HuH-7.5 (cell line): Measurements from ENCODE around the gene YPEL5.

Source experiments
- DNase-seq: peaks from one replicate; pipeline ENCODE4 v3.0.0; 2011; ENCODE audit warnings: low spot score

The YPEL5 gene

DNA sequence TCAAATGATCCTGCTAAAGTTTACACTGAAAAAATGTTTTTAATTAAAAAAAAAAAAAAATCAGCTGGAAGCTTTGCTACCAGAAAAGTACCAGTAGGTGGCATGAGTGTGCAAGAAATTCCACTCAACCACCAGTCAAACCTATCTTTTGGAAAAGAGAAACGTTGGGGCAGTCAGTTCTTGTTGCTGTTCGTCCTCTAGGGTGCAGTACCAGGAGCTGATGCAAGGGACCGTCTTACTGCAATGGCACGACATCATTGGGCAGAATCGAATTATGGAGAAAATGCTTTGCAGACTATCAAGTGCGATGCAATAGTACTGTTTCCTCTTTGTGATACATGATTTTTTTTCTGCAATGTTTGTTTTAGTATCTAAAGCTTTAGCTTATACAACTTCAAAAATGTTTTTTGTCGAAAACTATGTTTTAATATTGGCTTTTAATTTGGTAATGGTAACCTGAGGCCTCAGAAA, 18.3 kb downstream of the YPEL5 start:
- peak; percentile 61 for DNase-seq

DNA sequence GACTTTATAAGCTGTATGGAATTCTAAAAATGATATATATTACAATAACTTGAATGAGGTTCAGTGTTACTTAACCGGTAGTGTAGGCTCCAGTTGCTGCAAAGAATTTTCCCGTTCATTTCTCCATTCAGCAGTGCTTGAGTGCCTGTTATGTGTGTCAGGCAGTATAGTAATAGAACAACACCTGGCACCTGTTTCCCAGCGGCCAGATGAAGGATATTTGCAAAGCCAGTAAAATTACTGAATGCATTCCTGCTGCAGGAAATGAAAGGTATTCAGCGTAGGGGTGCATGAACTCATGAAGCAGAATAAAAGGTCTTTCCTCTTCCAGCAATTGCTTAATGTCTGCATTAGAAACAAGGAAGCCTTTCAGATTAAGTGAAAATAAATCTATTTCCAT, 18.8 kb downstream of the YPEL5 start:
- DNase-seq: no peak

- no peak for DNase-seq
Observed at GRCh38 chr2:30172627-30173026, 25.8 kb downstream of the YPEL5 start.

DNA sequence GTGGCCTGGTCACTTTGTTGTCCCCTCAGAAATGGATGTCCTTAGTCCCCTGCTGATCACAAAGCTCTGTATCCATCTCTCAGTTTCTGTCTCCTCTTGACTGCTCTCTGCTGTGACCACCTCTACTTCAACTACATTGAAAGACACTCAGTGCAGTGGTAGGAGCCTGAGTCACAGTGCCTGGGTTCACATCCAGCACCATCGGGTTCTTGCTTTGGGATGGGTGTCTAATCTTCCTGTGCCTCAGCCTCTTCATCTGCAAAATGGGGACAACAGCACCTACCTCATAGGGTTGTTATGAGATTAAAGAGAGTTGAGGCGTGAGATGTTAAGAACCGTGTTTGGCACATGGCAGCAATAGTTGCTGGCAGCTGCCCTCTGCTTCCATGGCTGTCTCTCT, 30.6 kb downstream of the YPEL5 start:
- no peak for DNase-seq

DNA sequence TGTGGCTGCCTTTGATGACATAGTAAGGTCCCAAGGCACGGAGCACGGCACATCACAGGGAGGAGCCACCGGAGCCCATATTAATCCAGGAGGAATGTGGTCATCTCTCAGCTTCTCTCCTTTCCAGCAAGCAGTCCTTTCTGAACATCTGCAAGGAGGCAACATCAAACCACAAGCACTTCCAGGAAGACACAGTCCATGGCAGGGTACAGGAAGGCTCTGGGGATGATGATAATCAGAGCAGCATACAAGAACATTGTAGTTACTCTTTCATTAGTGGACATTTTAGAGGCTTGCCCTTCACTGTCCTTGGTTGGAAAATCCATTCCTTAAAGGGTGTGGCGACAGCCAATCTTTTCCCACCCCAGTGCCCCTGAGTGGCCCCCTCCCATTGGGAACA, 31.1 kb downstream of the YPEL5 start:
- no peak for DNase-seq

- DNase-seq: no peak
Observed at GRCh38 chr2:30178618-30179434, 32.0 kb downstream of the YPEL5 start.

DNA sequence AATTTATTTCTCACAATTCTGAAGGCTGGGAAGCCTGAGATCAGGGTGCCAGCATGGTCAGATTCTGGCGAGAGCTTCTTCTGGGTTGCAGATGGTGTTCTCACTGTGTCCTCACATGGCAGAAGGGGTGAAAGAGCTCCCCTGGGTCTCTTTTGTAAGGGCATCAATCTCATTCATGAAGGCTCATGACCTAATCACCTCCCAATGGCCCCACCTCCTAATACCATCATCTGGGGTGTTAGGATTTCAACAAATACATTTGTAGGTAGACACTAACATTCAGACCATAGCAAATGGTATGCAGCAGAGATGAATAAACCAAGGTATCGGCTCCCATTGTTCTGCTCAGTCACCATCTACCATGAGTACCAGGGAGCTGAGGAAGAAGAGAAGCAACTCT, 32.7 kb downstream of the YPEL5 start:
- no peak for DNase-seq

GRCh38 chr2:30180226-30180625, 33.4 kb downstream of the YPEL5 start:
- no peak for DNase-seq

GRCh38 chr2:30181176-30181575, 34.4 kb downstream of the YPEL5 start:
- DNase-seq: no peak

GRCh38 chr2:30184035-30184434, 37.2 kb downstream of the YPEL5 start:
- DNase-seq: no peak

- DNase-seq: no peak
Observed at GRCh38 chr2:30185178-30185577, 38.4 kb downstream of the YPEL5 start.

- no peak for DNase-seq
Observed at GRCh38 chr2:30188292-30188691, 41.5 kb downstream of the YPEL5 start.

DNA sequence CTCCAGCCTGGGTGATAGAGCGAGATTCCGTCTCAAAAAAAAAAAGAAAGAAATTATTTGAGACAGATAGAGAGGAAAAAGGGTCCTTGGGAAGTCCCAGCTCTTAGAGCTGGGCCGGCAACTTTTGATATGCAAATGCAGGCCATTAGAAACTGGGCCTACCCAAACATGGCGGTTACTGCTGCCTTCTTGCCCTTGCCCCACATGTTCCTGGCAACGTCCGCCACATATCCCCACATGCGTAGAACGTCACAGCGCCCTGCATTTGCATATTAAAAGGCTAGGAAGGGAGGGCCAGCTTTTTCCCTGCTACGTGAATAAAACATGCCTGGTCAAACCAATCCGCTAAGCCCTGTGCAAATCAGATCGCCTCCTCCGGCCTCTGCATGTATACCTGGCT, 43.8 kb downstream of the YPEL5 start:
- no peak for DNase-seq

DNA sequence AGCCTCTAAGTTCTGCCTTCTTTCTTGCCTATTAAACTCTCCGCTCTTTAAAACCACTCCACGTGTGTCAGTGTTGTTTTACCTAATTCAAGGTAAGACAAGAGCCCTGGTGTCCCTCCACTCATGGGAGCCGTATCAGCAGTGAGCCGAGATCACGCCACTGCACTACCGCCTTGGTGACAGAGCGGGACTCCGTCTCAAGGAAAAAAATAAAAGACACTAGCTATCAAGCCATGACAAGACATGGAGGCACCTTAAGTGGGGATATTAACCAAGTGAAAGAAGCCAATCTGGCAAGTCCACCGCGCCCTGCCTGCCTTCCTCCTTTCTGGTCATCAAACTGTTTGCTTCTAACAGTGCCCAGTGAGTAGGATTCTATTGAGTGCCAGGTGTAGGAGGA, 44.3 kb downstream of the YPEL5 start:
- no peak for DNase-seq

GRCh38 chr2:30191819-30192271, 45.0 kb downstream of the YPEL5 start:
- no peak for DNase-seq

DNA sequence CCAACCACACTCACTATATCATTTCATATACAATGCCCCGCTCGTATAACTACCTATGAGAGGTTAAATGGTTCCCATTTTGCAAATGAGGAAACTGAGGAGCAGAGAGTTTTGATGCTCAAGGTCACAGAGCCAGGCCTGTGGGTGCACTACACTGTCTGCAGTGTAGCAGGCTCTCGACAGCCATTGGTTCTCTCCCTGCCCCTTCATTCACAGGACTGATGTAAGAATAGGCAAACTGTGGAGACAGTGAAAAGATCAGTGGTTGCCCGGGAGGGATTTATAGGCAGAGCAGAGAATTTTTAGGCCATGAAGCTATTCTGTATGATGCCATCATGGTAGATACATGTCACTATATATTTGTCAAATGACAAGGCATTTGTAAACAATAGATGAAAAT, 45.5 kb downstream of the YPEL5 start:
- no peak for DNase-seq

GRCh38 chr2:30193104-30193681, 46.4 kb downstream of the YPEL5 start:
- DNase-seq: no peak

DNA sequence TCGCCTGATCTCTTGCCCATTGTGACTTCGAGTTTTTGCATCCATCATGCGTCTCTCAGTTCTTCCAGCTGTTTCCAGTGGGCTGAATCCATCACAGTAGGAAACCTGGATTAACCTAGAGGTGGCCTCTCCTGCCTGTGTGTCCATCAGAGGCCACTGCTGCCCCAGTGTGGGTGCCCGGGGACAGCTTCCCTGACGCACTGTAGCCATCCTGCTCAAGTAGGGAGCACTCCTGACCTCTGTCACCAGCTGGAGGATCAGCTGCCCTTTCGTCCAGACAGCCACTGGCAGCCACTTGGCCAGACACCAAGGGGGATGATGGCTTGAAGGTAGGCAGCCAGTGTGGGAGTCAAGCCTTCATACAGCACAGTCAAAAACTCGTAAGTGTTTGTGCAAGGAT, 47.6 kb downstream of the YPEL5 start:
- no peak for DNase-seq

DNA sequence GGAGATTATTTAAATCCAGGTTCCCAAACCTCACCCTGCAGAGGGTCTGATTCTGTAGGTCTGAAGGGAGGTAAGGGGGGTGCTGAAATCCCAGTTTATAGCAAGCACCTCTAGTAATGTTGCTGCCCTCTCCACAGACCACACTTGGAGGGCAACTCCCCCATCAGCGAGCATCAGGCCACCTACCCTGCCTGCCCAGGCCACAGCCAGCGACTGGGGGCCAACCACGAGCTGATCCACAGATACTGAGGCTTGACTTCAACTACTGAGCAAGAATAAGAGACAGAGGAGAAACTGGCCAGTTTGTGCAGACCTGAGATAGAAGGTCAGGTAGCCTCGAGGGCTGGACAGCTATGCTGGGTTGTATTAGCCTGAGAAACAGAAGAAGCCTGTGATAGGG, 48.2 kb downstream of the YPEL5 start:
- DNase-seq: no peak

GRCh38 chr2:30197570-30198192, 50.9 kb downstream of the YPEL5 start:
- no peak for DNase-seq

DNA sequence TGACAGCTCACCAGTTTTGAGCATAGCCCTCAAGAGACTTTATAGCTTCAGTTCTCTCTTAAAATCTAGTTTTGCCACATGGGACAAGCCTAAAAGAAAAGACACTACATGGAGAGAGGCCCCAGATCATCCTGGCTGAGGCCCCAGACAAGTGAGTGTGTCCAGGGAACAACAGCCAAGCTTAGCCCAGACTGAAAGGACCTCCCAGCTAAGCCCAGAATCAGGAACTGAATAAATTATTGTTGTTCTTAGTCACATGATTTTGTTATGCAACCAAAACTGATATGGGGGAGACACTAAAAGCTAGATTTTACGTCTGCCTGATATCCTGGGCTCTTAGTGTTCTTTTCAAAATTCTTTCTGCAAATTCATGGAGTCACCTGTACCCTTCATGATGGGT, 55.2 kb downstream of the YPEL5 start:
- DNase-seq: no peak

GRCh38 chr2:30203156-30203555, 56.3 kb downstream of the YPEL5 start:
- DNase-seq: no peak

DNA sequence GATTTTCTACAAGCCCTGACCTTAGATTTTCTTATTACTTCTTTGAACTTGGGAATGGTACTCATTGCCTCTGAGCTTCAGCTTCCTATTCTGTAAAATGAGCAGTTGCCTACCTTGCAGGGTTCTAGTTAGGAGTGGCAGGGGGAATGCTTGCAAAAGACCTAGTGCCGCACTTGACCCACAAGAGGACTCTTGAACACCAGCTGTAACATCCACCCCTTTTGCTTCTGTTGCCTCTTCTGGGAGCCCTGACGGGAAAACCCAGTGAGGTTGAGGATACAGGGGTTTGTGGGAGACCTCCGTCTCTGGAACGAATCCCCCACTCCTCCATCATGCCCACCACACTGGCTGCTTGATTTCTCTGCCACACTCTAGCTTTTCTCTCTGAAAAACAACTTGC, 57.5 kb downstream of the YPEL5 start:
- DNase-seq: no peak
